ENCODE data around the gene KLF9.
A peak's percentile ranks its signal among the peaks of the same experiment; 100 is the strongest.

KLF9 gene

GRCh38 chr9:70413799-70414775 lies at the start of gene KLF9:
Gene KLF9, minus strand, starts transcription at chr9:70414657. Its CDS starts 1,294 bp downstream, at chr9:70413363.
- peak within 1 kb of the TSS; percentile 95 for H3K27ac ChIP-seq

GRCh38 chr9:70463877-70464276 lies 49.4 kb upstream of the KLF9 start:
- H3K27ac ChIP-seq: no peak overlapping the region
- TF ChIP-seq ZFX (IDR thresholded peaks at IDR 0.05; ENCODE audit: borderline replicate concordance) (no peak), CTCF (IDR thresholded peaks at IDR 0.05) (no peak)

More at GRCh38 chr9:70413799-70414775, at the start of gene KLF9:
- TF ChIP-seq CTCF (IDR thresholded peaks at IDR 0.05) (no peak), ZFX (IDR thresholded peaks at IDR 0.05; ENCODE audit: borderline replicate concordance) (no peak)

GRCh38 chr9:70462300-70462699 lies 47.8 kb upstream of the KLF9 start:
- H3K27ac ChIP-seq: no peak overlapping the region
- TF ChIP-seq CTCF (IDR thresholded peaks at IDR 0.05): no peak
- no peak for TF ChIP-seq ZFX (IDR thresholded peaks at IDR 0.05; ENCODE audit: borderline replicate concordance)

GRCh38 chr9:70457235-70457634 lies 42.8 kb upstream of the KLF9 start:
- no peak for TF ChIP-seq CTCF (IDR thresholded peaks at IDR 0.05)
- H3K27ac ChIP-seq: no peak overlapping the region

- no peak for TF ChIP-seq CTCF (IDR thresholded peaks at IDR 0.05)
- TF ChIP-seq ZFX (IDR thresholded peaks at IDR 0.05; ENCODE audit: borderline replicate concordance): no peak
- no peak overlapping the region for H3K27ac ChIP-seq
Observed at GRCh38 chr9:70455993-70456704, 41.7 kb upstream of the KLF9 start.

- H3K27ac ChIP-seq: no peak overlapping the region
- TF ChIP-seq ZFX (IDR thresholded peaks at IDR 0.05; ENCODE audit: borderline replicate concordance) (no peak), CTCF (IDR thresholded peaks at IDR 0.05) (no peak)
Observed at GRCh38 chr9:70452365-70452764, 37.9 kb upstream of the KLF9 start.

GRCh38 chr9:70451765-70452164 lies 37.3 kb upstream of the KLF9 start:
- TF ChIP-seq CTCF (IDR thresholded peaks at IDR 0.05) (no peak), ZFX (IDR thresholded peaks at IDR 0.05; ENCODE audit: borderline replicate concordance) (no peak)
- H3K27ac ChIP-seq: no peak overlapping the region
